Epidermal melanocyte (primary cell): ENCODE measurements around the gene PRR7.
A peak's percentile ranks its signal among the peaks of the same experiment; 100 is the strongest.

Experiments used
- DNase-seq: peaks from one replicate; pipeline ENCODE4 v3.0.0; 2011; ENCODE audit warnings: low spot score; ENCODE audit not compliant: insufficient read length

Gene PRR7

GRCh38 chr5:177497292-177498012, 50.8 kb downstream of the PRR7 start, which contains the start of gene PDLIM7:
PDLIM7 (minus strand) TSS chr5:177497604; CDS start chr5:177496512, 1,092 bp downstream.
- DNase-seq = peak; percentile 99

GRCh38 chr5:177498013-177498787, 51.6 kb downstream of the PRR7 start:
- no peak for DNase-seq

- no peak for DNase-seq
These were observed 53.2 kb downstream of the PRR7 start for GRCh38 chr5:177499842-177500241.

- peak; percentile 98 for DNase-seq
These were observed 54.3 kb downstream of the PRR7 start for GRCh38 chr5:177500685-177501522.

- no peak for DNase-seq
These were observed 55.5 kb downstream of the PRR7 start for GRCh38 chr5:177501874-177502678.

- DNase-seq = no peak
These were observed 56.3 kb downstream of the PRR7 start for GRCh38 chr5:177502886-177503285.

- no peak for DNase-seq
These were observed 56.9 kb downstream of the PRR7 start for GRCh38 chr5:177503351-177504085.

GRCh38 chr5:177504086-177505056, 57.8 kb downstream of the PRR7 start:
- DNase-seq = no peak

GRCh38 chr5:177505075-177505474, 58.5 kb downstream of the PRR7 start:
- DNase-seq = no peak
